ENCODE results near the gene SCN1A. TPM values are rescaled to one million over a fixed set of nuclear protein-coding genes. Genes with fewer than 3 reads are reported as not detected.

The SCN1A gene
- polyA plus RNA-seq, 1 of the 3 experiments (the other 2 are of a cell fraction), result not detected

Small RNAs within 50 kb of the gene (small RNA-seq; reads per million reads assigned to genes)
- gene RF00019, result 0 reads per million in 7 experiments

Other genes starting within 250 kb of the SCN1A start
- gene TTC21B, start 174.2 kb downstream of the SCN1A start, polyA plus RNA-seq (2012; rRNA removed), result 9.6 and 10.1 TPM in 2 replicates
- gene SCN9A, start 247.9 kb upstream of the SCN1A start, polyA plus RNA-seq (2012; rRNA removed), result 5.9 and 7.8 TPM in 2 replicates

All from SK-N-SH (cell line).